ENCODE results near the gene DNAJC25. TPM values are rescaled to one million over a fixed set of nuclear protein-coding genes. Genes with fewer than 3 reads are reported as not detected.

Gene DNAJC25
- total and polyA plus RNA-seq, 2 of the 8 experiments (the other 6 are each of a cell fraction or from before 2014, with no cell fraction given), result 2.7 to 6.2 TPM

DNA sequence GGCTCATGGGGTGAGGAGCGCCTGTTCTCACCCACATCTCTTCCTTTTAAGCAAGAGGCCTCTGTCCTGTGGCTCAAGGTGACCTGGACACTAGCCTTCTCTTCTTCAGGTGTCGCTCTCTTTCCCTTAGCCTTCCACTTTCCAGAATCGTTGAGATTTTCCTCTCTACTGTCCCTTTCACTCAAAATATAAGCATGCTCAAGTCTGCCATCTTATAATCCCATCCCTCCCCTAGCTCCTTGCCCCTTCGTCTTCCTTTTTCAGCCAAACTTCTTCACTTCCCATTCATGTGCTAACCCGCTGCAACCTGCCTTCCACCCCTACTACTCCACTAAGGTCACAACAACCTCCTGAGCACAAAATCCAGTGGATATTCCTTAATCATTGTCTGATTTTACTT lies 44.8 kb upstream of the DNAJC25 start:
- Histone ChIP-seq H3K27ac (ENCODE audit: low read depth, low read length) (no peak overlapping the region), H3K9me3 (ENCODE audit: insufficient read depth in 2 of 2, low read depth in 1 of 2, low read length in 1 of 2) (no peaks in the 10 kb centered on the region), H4K8ac (ENCODE audit: extremely low read depth, insufficient read depth, low read length) (no peak overlapping the region), H2BK120ac (replicated peaks; ENCODE audit: low read depth, low read length) (no peak overlapping the region), H3K14ac (ENCODE audit: insufficient read length) (no peak overlapping the region), H3K4me1 (replicated peaks in 1 of 4; ENCODE audit: control insufficient read depth in 3 of 4, insufficient read depth in 4 of 4, low read length in 3 of 4) (no peaks in the 10 kb centered on the region), H2BK5ac (ENCODE audit: low read depth, low read length) (no peak overlapping the region), H2AK5ac (ENCODE audit: low read depth, low read length) (no peak overlapping the region), H3K79me2 (ENCODE audit: control insufficient read depth in 1 of 2, insufficient read depth in 2 of 2, low read length in 2 of 2) (no peaks in the 10 kb centered on the region), H3K23ac (ENCODE audit: insufficient read length) (no peak overlapping the region), H3K4ac (replicated peaks; ENCODE audit: insufficient read length, low read depth, low read length) (no peak overlapping the region), H4K91ac (replicated peaks; ENCODE audit: insufficient read length, low read length) (no peak overlapping the region), H3K23me2 (ENCODE audit: low read depth, low read length) (peaks cover 2% of the 10 kb centered on the region; the same call in 1 of the 2 replicates), H3K27me3 (replicated peaks in 1 of 4; ENCODE audit: control insufficient read depth in 3 of 4, extremely low read depth in 1 of 4, insufficient read depth in 3 of 4, low read length in 3 of 4) (no peaks in the 10 kb centered on the region), H3K36me3 (ENCODE audit: control insufficient read depth in 2 of 4, insufficient read depth in 4 of 4, low read length in 3 of 4) (peaks cover 2 to 24% (median 7%) of the 10 kb centered on the region in 4 experiments; a peak in 6 of 8 replicates), H2BK12ac (ENCODE audit: low read depth, low read length) (no peak overlapping the region), H4K20me1 (replicated peaks in 1 of 2; ENCODE audit: control insufficient read depth in 1 of 2, insufficient read depth in 2 of 2, low read length in 2 of 2) (no peaks in the 10 kb centered on the region), H3K79me1 (ENCODE audit: low read depth, low read length) (no peaks in the 10 kb centered on the region), H4K5ac (ENCODE audit: insufficient read length, low read depth, low read length) (no peak overlapping the region), H3K56ac (replicated peaks; ENCODE audit: insufficient read length, low read depth, low read length) (no peak overlapping the region), H3K9ac (replicated peaks in 1 of 4; ENCODE audit: extremely low read depth in 1 of 4, low read depth in 3 of 4, low read length in 3 of 4) (no peak overlapping the region), H3K4me2 (ENCODE audit: insufficient read depth in 1 of 2, low read depth in 2 of 2, low read length in 2 of 2) (no peak overlapping the region), H2AFZ (ENCODE audit: low read length) (no peak overlapping the region), H3K18ac (ENCODE audit: extremely low read depth, low read length) (no peak overlapping the region), H2BK20ac (ENCODE audit: low read length) (no peak overlapping the region), H3K4me3 (ENCODE audit: extremely low read depth in 1 of 4, insufficient read depth in 2 of 4, low read depth in 3 of 4, low read length in 4 of 4) (no peak overlapping the region), H2BK15ac (ENCODE audit: low read length) (no peak overlapping the region)
- ChIA-PET POLR2A (ENCODE audit: partially characterized antibody) (no interaction called here), CTCF (ENCODE audit: partially characterized antibody) (no interaction called here)
- DNase-seq (ENCODE audit: low read depth in 1 of 2, low spot score in 2 of 2) (no peak), FAIRE-seq (no peak)
- WGBS, 2 experiments (ENCODE audit: extremely low coverage in 1 of 2, insufficient coverage in 1 of 2, insufficient read length in 1 of 2, insufficient replicate concordance in 2 of 2, low coverage in 1 of 2, low lambda C conversion rate in 2 of 2, missing lambda C conversion rate in 1 of 2), result 88% methylated on average over 5 of the region's 5 CpGs; no CpG with 5 or more reads in 1 of the 2 experiments
- TF ChIP-seq CBX8 (IDR thresholded peaks at IDR 0.05; ENCODE audit: borderline replicate concordance, low read depth, low read length) (no peak), JUN (IDR thresholded peaks at IDR 0.05; ENCODE audit: low read depth, low read length) (no peak), EGR1 (IDR thresholded peaks at IDR 0.05; ENCODE audit: borderline replicate concordance, low read depth, low read length) (no peak), SIX5 (IDR thresholded peaks at IDR 0.05; ENCODE audit: low read depth, low read length) (no peak), BCL11A (IDR thresholded peaks at IDR 0.05; ENCODE audit: low read depth in 2 of 2, low read length in 2 of 2) (no peak), POLR2AphosphoS5 (IDR thresholded peaks at IDR 0.05; ENCODE audit: low read depth, low read length) (no peak), TBP (IDR thresholded peaks at IDR 0.05; ENCODE audit: low read depth, low read length) (no peak)
